ENCODE measurements around the gene DNM3.

Gene DNM3

GRCh38 chr1:172140072-172140471 lies 298.8 kb downstream of the DNM3 start:
- H3K79me2 ChIP-seq (ENCODE audit: insufficient read depth, low read length), result no peaks in the 10 kb centered on the region
- H3K9ac ChIP-seq (ENCODE audit: low read length), result no peak overlapping the region
- no peak overlapping the region for H2AFZ ChIP-seq (ENCODE audit: low read depth, low read length, severe bottlenecking)
- no peaks in the 10 kb centered on the region; the same call in 1 of the 2 replicates for H3K36me3 ChIP-seq (ENCODE audit: low read length)
- no peaks in the 10 kb centered on the region for H4K20me1 ChIP-seq (ENCODE audit: low read depth, low read length)
- H3K27ac ChIP-seq (ENCODE audit: low read depth, low read length), result no peak overlapping the region
- no peaks in the 10 kb centered on the region for H3K9me3 ChIP-seq (ENCODE audit: insufficient read depth, low read length)
- H3K9me2 ChIP-seq (replicated peaks; ENCODE audit: insufficient read depth, low read length), result no peaks in the 10 kb centered on the region
- H3K4me3 ChIP-seq (ENCODE audit: insufficient read depth, low read length, poor library complexity, severe bottlenecking), result no peak overlapping the region
- no peaks in the 10 kb centered on the region for H3F3A ChIP-seq (ENCODE audit: insufficient read depth)
- TF ChIP-seq EZH2phosphoT487 (conservative IDR thresholded peaks at IDR 0.05; ENCODE audit: low read length) (no peak), CTCF (IDR thresholded peaks at IDR 0.05; ENCODE audit: insufficient read depth, low read length, poor library complexity, severe bottlenecking) (no peak)
- no peaks in the 10 kb centered on the region for H3K27me3 ChIP-seq (ENCODE audit: low read length)
- no peak overlapping the region for H3K4me2 ChIP-seq (ENCODE audit: low read depth, low read length, poor library complexity, severe bottlenecking)

GRCh38 chr1:172140591-172140990 lies 299.3 kb downstream of the DNM3 start:
- no peaks in the 10 kb centered on the region for H3K79me2 ChIP-seq (ENCODE audit: insufficient read depth, low read length)
- no peaks in the 10 kb centered on the region for H3K9me3 ChIP-seq (ENCODE audit: insufficient read depth, low read length)
- H3K27ac ChIP-seq (ENCODE audit: low read depth, low read length), result no peak overlapping the region
- no peaks in the 10 kb centered on the region for H3K9me2 ChIP-seq (replicated peaks; ENCODE audit: insufficient read depth, low read length)
- H3K4me3 ChIP-seq (ENCODE audit: insufficient read depth, low read length, poor library complexity, severe bottlenecking), result no peak overlapping the region
- no peak overlapping the region for H3K9ac ChIP-seq (ENCODE audit: low read length)
- no peak overlapping the region for H2AFZ ChIP-seq (ENCODE audit: low read depth, low read length, severe bottlenecking)
- H3F3A ChIP-seq (ENCODE audit: insufficient read depth), result no peaks in the 10 kb centered on the region
- no peaks in the 10 kb centered on the region; the same call in 1 of the 2 replicates for H3K36me3 ChIP-seq (ENCODE audit: low read length)
- H3K27me3 ChIP-seq (ENCODE audit: low read length), result no peaks in the 10 kb centered on the region
- H3K4me2 ChIP-seq (ENCODE audit: low read depth, low read length, poor library complexity, severe bottlenecking), result no peak overlapping the region
- TF ChIP-seq CTCF (IDR thresholded peaks at IDR 0.05; ENCODE audit: insufficient read depth, low read length, poor library complexity, severe bottlenecking) (no peak), EZH2phosphoT487 (conservative IDR thresholded peaks at IDR 0.05; ENCODE audit: low read length) (no peak)
- no peaks in the 10 kb centered on the region for H4K20me1 ChIP-seq (ENCODE audit: low read depth, low read length)

GRCh38 chr1:172141341-172141881 lies 300.1 kb downstream of the DNM3 start:
- Histone ChIP-seq H2AFZ (ENCODE audit: low read depth, low read length, severe bottlenecking) (no peak overlapping the region), H3F3A (ENCODE audit: insufficient read depth) (no peaks in the 10 kb centered on the region), H3K27me3 (ENCODE audit: low read length) (no peaks in the 10 kb centered on the region), H4K20me1 (ENCODE audit: low read depth, low read length) (no peaks in the 10 kb centered on the region), H3K36me3 (ENCODE audit: low read length) (no peaks in the 10 kb centered on the region; the same call in 1 of the 2 replicates), H3K9ac (ENCODE audit: low read length) (no peak overlapping the region), H3K79me2 (ENCODE audit: insufficient read depth, low read length) (no peaks in the 10 kb centered on the region), H3K9me2 (replicated peaks; ENCODE audit: insufficient read depth, low read length) (no peaks in the 10 kb centered on the region), H3K27ac (ENCODE audit: low read depth, low read length) (no peak overlapping the region), H3K4me2 (ENCODE audit: low read depth, low read length, poor library complexity, severe bottlenecking) (no peak overlapping the region), H3K4me3 (ENCODE audit: insufficient read depth, low read length, poor library complexity, severe bottlenecking) (no peak overlapping the region), H3K9me3 (ENCODE audit: insufficient read depth, low read length) (no peaks in the 10 kb centered on the region)
- TF ChIP-seq EZH2phosphoT487 (conservative IDR thresholded peaks at IDR 0.05; ENCODE audit: low read length) (no peak), CTCF (IDR thresholded peaks at IDR 0.05; ENCODE audit: insufficient read depth, low read length, poor library complexity, severe bottlenecking) (no peak)
